ENCODE results near the gene MAN1B1.
"Not testable (repeated sequence)": the region's sequence is repeated elsewhere in the genome, so short reads cannot be mapped to it uniquely, and the experiment has no call there.

MAN1B1 gene

GRCh38 chr9:137112564-137113384 is 26.0 kb downstream of the MAN1B1 start:
- DNase-seq: no peak

- no peak for DNase-seq
Measured at GRCh38 chr9:137113385-137114159, 26.8 kb downstream of the MAN1B1 start.

- DNase-seq: no peak
Measured at GRCh38 chr9:137114220-137114612, 27.4 kb downstream of the MAN1B1 start.

GRCh38 chr9:137114613-137115393 is 28.0 kb downstream of the MAN1B1 start, which contains the start of gene DPP7:
TSS of gene DPP7 (minus strand) at chr9:137114733. CDS start at chr9:137114713, 20 bp downstream.
- DNase-seq: peak; percentile 35

GRCh38 chr9:137115394-137116026 is 28.7 kb downstream of the MAN1B1 start:
- no peak for DNase-seq

- no peak for DNase-seq
Measured at GRCh38 chr9:137116027-137116507, 29.3 kb downstream of the MAN1B1 start.

GRCh38 chr9:137116728-137117127 is 29.9 kb downstream of the MAN1B1 start:
- no peak for DNase-seq

- no peak for DNase-seq
Measured at GRCh38 chr9:137117269-137117731, 30.5 kb downstream of the MAN1B1 start.

GRCh38 chr9:137118092-137118603 is 31.4 kb downstream of the MAN1B1 start:
- DNase-seq: not testable (repeated sequence)

- not testable (repeated sequence) for DNase-seq
Measured at GRCh38 chr9:137121927-137122795, 35.4 kb downstream of the MAN1B1 start.

GRCh38 chr9:137122796-137123467 is 36.1 kb downstream of the MAN1B1 start:
- DNase-seq: not testable (repeated sequence)

GRCh38 chr9:137123468-137123837 is 36.7 kb downstream of the MAN1B1 start:
- no peak for DNase-seq

- DNase-seq: not testable (repeated sequence)
Measured at GRCh38 chr9:137123952-137124462, 37.2 kb downstream of the MAN1B1 start.

- no peak for DNase-seq
Measured at GRCh38 chr9:137126786-137127185, 40.0 kb downstream of the MAN1B1 start.

GRCh38 chr9:137127301-137128157 is 40.7 kb downstream of the MAN1B1 start:
- no peak for DNase-seq

- DNase-seq: no peak
Measured at GRCh38 chr9:137128158-137128861, 41.5 kb downstream of the MAN1B1 start.

GRCh38 chr9:137128862-137129455 is 42.2 kb downstream of the MAN1B1 start:
- DNase-seq: no peak

All from T1000 (cell line).